ENCODE results near the gene NUCB2.

NUCB2 gene

DNA sequence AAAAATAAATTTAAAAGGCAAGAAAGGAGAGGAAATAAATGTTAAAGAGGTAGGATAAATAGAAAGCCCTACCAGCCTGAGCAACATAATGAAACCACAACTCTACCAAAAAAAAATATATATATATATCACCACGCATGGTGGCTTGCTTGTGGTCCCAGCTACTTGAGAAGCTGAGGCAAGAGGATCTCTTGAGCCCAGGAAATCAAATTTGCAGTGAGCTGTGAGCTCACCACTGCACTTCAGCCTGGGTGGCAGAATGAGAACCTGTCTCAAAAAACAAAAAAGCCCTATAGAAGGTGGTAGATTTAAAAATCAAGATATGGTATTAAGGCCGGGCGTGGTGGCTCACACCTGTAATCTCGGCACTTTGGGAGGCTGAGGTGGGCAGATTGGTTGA is 10.5 kb downstream of the NUCB2 start:
- TF ChIP-seq, protein P1, sequence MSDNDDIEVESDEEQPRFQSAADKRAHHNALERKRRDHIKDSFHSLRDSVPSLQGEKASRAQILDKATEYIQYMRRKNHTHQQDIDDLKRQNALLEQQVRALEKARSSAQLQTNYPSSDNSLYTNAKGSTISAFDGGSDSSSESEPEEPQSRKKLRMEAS (IDR thresholded peaks at IDR 0.05; ENCODE audit: low read depth, low read length) = no peak
- TF ChIP-seq MYC (IDR thresholded peaks at IDR 0.05; ENCODE audit: low read depth, low read length) = no peak
- no peak for TF ChIP-seq POLR2A (IDR thresholded peaks at IDR 0.05; ENCODE audit: extremely low read depth, insufficient read length)
- TF ChIP-seq, protein P2, sequence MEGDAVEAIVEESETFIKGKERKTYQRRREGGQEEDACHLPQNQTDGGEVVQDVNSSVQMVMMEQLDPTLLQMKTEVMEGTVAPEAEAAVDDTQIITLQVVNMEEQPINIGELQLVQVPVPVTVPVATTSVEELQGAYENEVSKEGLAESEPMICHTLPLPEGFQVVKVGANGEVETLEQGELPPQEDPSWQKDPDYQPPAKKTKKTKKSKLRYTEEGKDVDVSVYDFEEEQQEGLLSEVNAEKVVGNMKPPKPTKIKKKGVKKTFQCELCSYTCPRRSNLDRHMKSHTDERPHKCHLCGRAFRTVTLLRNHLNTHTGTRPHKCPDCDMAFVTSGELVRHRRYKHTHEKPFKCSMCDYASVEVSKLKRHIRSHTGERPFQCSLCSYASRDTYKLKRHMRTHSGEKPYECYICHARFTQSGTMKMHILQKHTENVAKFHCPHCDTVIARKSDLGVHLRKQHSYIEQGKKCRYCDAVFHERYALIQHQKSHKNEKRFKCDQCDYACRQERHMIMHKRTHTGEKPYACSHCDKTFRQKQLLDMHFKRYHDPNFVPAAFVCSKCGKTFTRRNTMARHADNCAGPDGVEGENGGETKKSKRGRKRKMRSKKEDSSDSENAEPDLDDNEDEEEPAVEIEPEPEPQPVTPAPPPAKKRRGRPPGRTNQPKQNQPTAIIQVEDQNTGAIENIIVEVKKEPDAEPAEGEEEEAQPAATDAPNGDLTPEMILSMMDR (IDR thresholded peaks at IDR 0.05; ENCODE audit: low read depth, low read length) = no peak
- no peak overlapping the region for H3K4me3 ChIP-seq (ENCODE audit: low read depth, low read length)
- DNase-seq (ENCODE audit: low read depth) = no peak

DNA sequence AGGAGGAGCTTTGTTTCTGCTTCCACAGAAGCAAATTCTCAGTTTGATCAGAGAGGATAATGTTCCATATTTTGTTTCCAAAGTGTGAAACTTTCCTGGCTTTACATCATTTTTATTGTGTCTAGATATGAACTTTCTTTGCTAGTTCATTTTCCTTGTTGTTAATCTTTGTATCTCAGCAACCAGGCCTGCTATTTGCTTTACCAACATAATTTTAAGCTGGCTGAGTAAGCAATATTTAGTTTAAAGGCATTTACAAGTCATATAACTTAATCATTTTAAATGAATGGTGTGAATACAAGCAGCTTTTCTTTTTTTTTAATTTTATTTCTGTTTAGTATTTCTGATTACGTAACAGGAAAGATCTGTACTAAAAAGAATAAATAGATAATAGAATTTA is 15.2 kb downstream of the NUCB2 start:
- no peak for TF ChIP-seq POLR2A (IDR thresholded peaks at IDR 0.05; ENCODE audit: extremely low read depth, insufficient read length)
- no peak for DNase-seq (ENCODE audit: low read depth)
- H3K4me3 ChIP-seq (ENCODE audit: low read depth, low read length) = no peak overlapping the region

- peak; percentile 33 for DNase-seq (ENCODE audit: low read depth)
- TF ChIP-seq, protein P2 (IDR thresholded peaks at IDR 0.05; ENCODE audit: low read depth, low read length) = no peak
- TF ChIP-seq, protein P1 (IDR thresholded peaks at IDR 0.05; ENCODE audit: low read depth, low read length) = peak; percentile 46; the same call in 1 of the 2 replicates
- H3K4me3 ChIP-seq (ENCODE audit: low read depth, low read length) = no peak overlapping the region
Measured at GRCh38 chr11:17293311-17293710, 16.8 kb downstream of the NUCB2 start.

DNA sequence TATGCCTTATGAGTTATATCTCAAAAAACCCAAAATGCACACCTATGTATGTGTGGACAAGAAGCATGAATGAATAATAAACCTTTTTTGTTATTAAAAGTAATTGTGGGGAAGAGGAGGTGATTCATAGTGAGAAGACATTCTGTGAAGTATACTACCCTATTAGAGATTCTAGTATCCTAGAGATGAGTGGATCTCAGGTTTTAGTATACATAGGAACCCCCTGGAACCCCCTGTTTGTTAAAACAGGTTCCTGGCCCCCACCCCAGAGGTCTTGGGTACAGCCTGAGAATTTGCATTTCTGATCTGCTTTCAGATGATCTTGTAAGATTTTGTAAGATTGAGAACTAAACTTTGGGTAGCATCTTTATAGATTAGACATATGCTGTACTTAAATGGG is 17.5 kb downstream of the NUCB2 start:
- DNase-seq (ENCODE audit: low read depth) = no peak
- no peak overlapping the region for H3K4me3 ChIP-seq (ENCODE audit: low read depth, low read length)
- TF ChIP-seq MYC (IDR thresholded peaks at IDR 0.05; ENCODE audit: low read depth, low read length) (no peak), POLR2A (IDR thresholded peaks at IDR 0.05; ENCODE audit: extremely low read depth, insufficient read length) (no peak)
- TF ChIP-seq, protein P1 (IDR thresholded peaks at IDR 0.05; ENCODE audit: low read depth, low read length) = no peak
- TF ChIP-seq, protein P2 (IDR thresholded peaks at IDR 0.05; ENCODE audit: low read depth, low read length) = no peak

GRCh38 chr11:17296852-17297559 is 20.5 kb downstream of the NUCB2 start:
- H3K4me3 ChIP-seq (ENCODE audit: low read depth, low read length) = no peak overlapping the region
- no peak for DNase-seq (ENCODE audit: low read depth)
- TF ChIP-seq, protein P2 (IDR thresholded peaks at IDR 0.05; ENCODE audit: low read depth, low read length) = no peak
- TF ChIP-seq, protein P1 (IDR thresholded peaks at IDR 0.05; ENCODE audit: low read depth, low read length) = no peak
- TF ChIP-seq POLR2A (IDR thresholded peaks at IDR 0.05; ENCODE audit: extremely low read depth, insufficient read length) (no peak), MYC (IDR thresholded peaks at IDR 0.05; ENCODE audit: low read depth, low read length) (no peak)

GRCh38 chr11:17298302-17298701 is 21.8 kb downstream of the NUCB2 start:
- TF ChIP-seq, protein P2 (IDR thresholded peaks at IDR 0.05; ENCODE audit: low read depth, low read length) = no peak
- TF ChIP-seq POLR2A (IDR thresholded peaks at IDR 0.05; ENCODE audit: extremely low read depth, insufficient read length) (no peak), MYC (IDR thresholded peaks at IDR 0.05; ENCODE audit: low read depth, low read length) (no peak)
- TF ChIP-seq, protein P1 (IDR thresholded peaks at IDR 0.05; ENCODE audit: low read depth, low read length) = no peak
- no peak for DNase-seq (ENCODE audit: low read depth)
- H3K4me3 ChIP-seq (ENCODE audit: low read depth, low read length) = no peak overlapping the region
